Globus pallidus (tissue), 1 donor: ENCODE results near the gene DCTN2.
"Not testable (repeated sequence)": the region's sequence is repeated elsewhere in the genome, so short reads cannot be mapped to it uniquely, and the experiment has no call there.

ENCODE experiments used
- DNase-seq: peaks from one replicate; pipeline ENCODE4 v3.0.0-alpha.2; 2015; ENCODE audit warnings: low spot score

DCTN2 gene

GRCh38 chr12:57576613-57577160 is 29.7 kb upstream of the DCTN2 start:
- no peak for DNase-seq

- DNase-seq = no peak
Measured at GRCh38 chr12:57575771-57576612, 29.0 kb upstream of the DCTN2 start.

GRCh38 chr12:57574795-57575194 is 27.8 kb upstream of the DCTN2 start:
- no peak for DNase-seq

- no peak for DNase-seq
Measured at GRCh38 chr12:57571926-57572762, 25.2 kb upstream of the DCTN2 start.

- not testable (repeated sequence) for DNase-seq
Measured at GRCh38 chr12:57570438-57570837, 23.4 kb upstream of the DCTN2 start.

GRCh38 chr12:57569858-57570257 is 22.9 kb upstream of the DCTN2 start:
- DNase-seq = no peak

- DNase-seq = no peak
Measured at GRCh38 chr12:57568838-57569237, 21.8 kb upstream of the DCTN2 start.

GRCh38 chr12:57564178-57564740 is 17.3 kb upstream of the DCTN2 start:
- DNase-seq = no peak

- DNase-seq = no peak
Measured at GRCh38 chr12:57563358-57563757, 16.4 kb upstream of the DCTN2 start.

- not testable (repeated sequence) for DNase-seq
Measured at GRCh38 chr12:57561117-57561516, 14.1 kb upstream of the DCTN2 start.

GRCh38 chr12:57560516-57560915 is 13.5 kb upstream of the DCTN2 start:
- no peak for DNase-seq

GRCh38 chr12:57558864-57559263 is 11.9 kb upstream of the DCTN2 start:
- no peak for DNase-seq

- no peak for DNase-seq
Measured at GRCh38 chr12:57554897-57555296, 7.9 kb upstream of the DCTN2 start.

- DNase-seq = no peak
Measured at GRCh38 chr12:57554453-57554852, 7.5 kb upstream of the DCTN2 start.

GRCh38 chr12:57553343-57554202 is 6.6 kb upstream of the DCTN2 start:
- no peak for DNase-seq

- no peak for DNase-seq
Measured at GRCh38 chr12:57552835-57553313, 5.9 kb upstream of the DCTN2 start.

GRCh38 chr12:57552306-57552651 is 5.3 kb upstream of the DCTN2 start:
- DNase-seq = no peak

- DNase-seq = no peak
Measured at GRCh38 chr12:57551637-57552305, 4.8 kb upstream of the DCTN2 start.

- no peak for DNase-seq
Measured at GRCh38 chr12:57550641-57551549, 3.9 kb upstream of the DCTN2 start.
